Measurements from ENCODE around the gene REG1B.
"Not testable (repeated sequence)": the region's sequence is repeated elsewhere in the genome, so short reads cannot be mapped to it uniquely, and the experiment has no call there.

The REG1B gene

DNA sequence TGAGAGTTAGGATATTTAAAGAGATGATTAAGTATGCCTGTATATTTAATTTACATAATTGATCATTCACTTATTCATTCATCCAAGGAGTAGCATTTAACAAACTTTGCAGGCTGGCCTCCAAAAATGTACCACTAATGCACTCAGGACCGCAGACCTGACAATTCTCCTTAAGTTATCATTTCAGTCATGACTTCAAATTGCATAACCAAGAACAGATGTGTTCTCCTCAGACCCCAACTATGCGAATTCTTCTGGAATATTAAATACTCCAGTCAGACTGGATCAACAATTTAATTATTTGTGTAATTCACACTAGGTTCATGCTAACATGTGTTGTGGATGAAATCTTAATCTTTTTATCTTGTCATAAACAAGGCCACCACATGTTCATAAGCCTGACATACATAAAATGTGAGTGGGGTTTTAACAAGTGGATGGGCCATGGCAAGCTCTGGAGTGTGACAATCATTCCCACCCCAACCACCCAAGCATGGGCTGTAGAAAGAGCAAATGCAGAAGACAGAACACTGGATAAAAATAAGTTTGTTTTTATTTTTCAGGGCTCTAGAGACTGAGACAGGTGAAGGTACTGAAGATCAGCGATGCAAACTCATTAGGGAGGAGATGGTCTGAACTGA is 3.2 kb downstream of the REG1B start:
- DNase-seq (ENCODE audit: low read depth in 3 of 3): no peak

DNA sequence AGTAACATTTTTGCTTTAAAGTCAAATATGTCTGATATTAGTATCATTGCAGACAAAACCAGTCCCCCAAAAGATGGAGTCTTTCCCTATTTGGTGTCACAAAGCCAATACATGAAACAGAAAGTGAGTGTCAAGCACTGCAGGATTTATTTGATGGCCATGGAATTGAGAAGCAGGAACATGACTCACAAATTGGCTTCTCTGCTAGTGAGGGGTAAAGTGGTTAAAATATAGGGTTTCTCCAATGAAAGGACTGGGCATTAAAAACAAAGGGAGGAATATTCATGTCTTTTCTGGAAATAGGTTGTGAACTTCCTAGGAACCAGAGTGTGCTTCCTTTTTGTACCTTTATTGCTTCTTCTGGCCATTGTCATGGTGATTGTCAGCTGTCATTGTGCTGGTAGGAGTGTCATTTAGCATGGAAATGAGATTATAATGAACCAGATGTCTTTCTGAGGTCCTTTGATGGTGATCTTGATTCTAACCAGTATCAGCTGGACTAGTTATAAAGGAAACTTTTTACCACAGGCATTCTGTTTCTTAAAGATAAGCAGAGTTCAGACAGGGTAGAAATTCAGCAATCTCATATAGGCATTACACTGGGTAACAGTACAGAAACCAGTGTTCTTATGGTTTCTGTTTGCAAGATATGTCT is 4.1 kb downstream of the REG1B start:
- no peak for DNase-seq (ENCODE audit: low read depth in 3 of 3)

DNA sequence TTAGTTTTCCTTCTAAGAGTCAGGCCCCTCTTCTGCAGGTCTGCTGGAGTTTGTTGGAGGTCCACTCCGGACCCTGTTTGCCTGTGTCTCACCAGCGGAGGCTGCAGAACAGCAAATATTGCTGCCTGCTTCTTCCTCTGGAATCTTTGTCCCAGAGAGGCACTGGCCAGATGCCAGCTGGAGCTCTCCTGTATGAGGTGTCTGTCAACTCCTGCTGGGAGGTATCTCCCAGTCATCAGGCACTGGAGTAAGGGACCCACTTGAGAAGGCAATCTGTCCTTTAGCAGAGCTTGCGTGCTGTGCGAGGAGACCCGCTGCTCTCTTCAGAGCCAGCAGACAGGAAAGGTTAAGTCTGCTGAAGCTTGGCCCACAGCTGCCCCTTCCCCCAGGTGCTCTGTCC is 4.8 kb downstream of the REG1B start:
- DNase-seq (ENCODE audit: low read depth in 3 of 3): no peak

DNA sequence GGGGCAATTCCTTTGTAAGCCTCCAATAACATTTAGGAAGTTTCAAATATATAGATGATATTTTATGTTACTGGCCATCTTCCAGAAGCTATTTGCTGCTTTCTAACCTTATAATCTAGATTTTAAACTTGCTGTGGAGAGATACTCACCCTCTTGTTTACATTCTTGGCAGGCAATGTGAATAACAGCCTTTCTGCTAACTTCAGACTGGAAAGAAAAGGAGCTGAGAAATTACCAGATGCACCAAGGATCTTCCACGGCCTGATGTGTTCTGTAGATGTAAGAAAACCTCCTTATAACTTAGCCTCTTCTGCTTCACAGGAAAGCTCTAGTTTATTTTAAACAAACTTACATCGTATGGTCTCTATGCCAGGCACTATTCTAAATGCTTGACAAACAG is 16.7 kb downstream of the REG1B start:
- DNase-seq (ENCODE audit: low read depth in 3 of 3): no peak

DNA sequence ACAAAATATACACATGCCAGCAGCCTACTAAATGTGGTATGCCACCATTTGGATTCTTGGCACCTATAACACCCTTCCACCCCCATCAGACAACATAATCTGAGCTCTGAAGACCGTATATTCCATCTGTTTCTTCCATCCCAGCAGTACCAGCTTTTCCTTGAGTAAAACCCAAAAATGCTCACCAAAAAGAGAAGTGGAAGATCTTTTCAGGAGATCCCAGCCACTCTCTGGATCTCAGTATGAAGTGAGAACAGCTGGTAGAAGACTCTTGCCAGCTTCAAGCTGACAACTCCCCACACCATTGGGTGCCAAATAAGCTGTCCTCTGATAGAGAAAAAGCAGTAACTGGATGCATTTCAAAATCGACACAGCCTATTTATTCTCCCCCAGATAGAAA is 22.6 kb downstream of the REG1B start:
- DNase-seq (ENCODE audit: low read depth in 3 of 3): no peak

DNA sequence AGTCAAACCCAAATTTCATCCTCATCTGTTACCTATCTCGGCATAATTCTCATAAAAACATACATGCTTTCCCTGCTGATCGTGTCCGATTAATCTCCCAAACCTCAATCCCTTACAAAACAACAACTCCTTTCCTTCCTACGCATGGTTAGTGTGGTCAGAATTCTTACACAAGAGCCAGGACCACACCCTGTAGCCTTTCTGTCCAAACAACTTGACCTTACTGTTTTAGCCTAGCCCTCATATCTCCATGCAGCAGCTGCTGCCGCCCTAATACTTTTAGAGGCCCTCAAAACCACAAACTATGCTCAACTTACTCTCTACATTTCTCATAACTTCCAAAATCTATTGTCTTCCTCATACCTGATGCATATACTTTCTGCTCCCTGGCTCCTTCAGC is 33.0 kb downstream of the REG1B start:
- DNase-seq (ENCODE audit: low read depth in 3 of 3): not testable (repeated sequence)

- DNase-seq (ENCODE audit: low read depth in 3 of 3): not testable (repeated sequence)
Observed at GRCh38 chr2:79053486-79053885, 34.3 kb downstream of the REG1B start.

- DNase-seq (ENCODE audit: low read depth in 3 of 3): no peak
Observed at GRCh38 chr2:79041032-79041448, 46.8 kb downstream of the REG1B start.

DNA sequence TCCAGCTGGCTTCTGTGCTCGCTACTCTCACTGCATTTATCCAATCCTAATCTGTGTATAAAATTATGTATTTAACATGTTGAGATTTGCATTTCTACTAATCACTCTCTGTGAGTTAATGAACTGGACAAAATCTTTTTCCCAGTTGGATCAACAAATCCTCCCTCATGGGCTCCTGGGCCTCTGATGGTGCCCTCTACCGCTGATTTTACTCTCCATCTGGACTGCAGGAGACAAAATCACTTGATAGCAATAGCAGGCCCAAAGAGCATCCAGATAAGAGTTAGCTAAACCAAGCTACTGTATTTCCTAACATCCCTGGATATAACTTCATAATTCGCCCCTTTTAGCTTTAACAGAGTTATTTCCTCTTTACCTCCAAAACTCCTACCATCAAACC is 47.8 kb downstream of the REG1B start:
- no peak for DNase-seq (ENCODE audit: low read depth in 3 of 3)

Measured in stimulated activated CD4-positive, alpha-beta T cell treated with anti-CD3 and anti-CD28 coated beads, TNF-alpha, amount 100 ng/mL, for 4 hours (primary cell).